ENCODE data around the gene CD9.

The CD9 gene

DNA sequence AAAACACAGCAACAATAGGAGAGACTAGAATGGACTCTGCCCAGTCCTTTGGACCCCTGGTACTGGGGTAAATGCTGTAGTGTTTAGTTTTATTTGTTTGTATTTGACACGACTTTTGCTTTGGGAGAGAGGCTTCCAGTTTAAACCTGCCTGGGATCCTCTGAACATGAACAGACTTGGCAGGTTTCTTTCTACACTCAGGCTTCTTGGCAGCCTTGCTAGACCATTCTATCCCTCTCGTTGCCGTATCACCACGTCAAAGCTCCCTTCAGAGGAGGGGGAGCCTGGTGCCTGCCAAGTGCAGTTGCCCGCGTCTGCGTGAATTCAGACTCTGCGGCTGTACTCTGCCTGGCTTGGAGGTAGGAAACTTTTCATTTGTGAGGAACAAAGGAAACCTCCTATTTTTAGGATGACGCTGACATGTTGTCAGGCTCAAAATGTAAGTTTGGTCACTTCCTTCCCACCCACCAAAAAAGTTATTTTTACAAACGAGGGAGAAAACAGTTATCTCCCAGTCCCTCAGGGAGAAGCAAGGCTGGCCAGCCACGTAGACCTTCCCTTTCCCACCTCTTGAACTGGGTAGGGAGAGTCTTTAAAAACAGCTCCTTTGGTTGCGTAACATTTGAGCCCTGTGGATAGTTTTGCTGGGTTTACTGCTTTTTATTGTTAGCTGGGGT, 25.9 kb downstream of the CD9 start:
- no peak overlapping the region for H2AFZ ChIP-seq (ENCODE audit: low read depth, low read length)
- DNase-seq (no peak), ATAC-seq (ENCODE audit: insufficient read depth, low read depth) (no peak)
- no peak overlapping the region for H3K4me2 ChIP-seq (ENCODE audit: insufficient read depth, low read length)
- no peaks in the 10 kb centered on the region for H3K4me1 ChIP-seq (ENCODE audit: insufficient read depth, low read length)
- H3K27ac ChIP-seq (ENCODE audit: low read length) = no peak overlapping the region
- TF ChIP-seq EZH2 (IDR thresholded peaks at IDR 0.05; ENCODE audit: borderline replicate concordance, low read depth, low read length, severe bottlenecking) = no peak
- TF ChIP-seq, protein P1, sequence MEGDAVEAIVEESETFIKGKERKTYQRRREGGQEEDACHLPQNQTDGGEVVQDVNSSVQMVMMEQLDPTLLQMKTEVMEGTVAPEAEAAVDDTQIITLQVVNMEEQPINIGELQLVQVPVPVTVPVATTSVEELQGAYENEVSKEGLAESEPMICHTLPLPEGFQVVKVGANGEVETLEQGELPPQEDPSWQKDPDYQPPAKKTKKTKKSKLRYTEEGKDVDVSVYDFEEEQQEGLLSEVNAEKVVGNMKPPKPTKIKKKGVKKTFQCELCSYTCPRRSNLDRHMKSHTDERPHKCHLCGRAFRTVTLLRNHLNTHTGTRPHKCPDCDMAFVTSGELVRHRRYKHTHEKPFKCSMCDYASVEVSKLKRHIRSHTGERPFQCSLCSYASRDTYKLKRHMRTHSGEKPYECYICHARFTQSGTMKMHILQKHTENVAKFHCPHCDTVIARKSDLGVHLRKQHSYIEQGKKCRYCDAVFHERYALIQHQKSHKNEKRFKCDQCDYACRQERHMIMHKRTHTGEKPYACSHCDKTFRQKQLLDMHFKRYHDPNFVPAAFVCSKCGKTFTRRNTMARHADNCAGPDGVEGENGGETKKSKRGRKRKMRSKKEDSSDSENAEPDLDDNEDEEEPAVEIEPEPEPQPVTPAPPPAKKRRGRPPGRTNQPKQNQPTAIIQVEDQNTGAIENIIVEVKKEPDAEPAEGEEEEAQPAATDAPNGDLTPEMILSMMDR (IDR thresholded peaks at IDR 0.05; ENCODE audit: borderline replicate concordance, extremely low read depth, low read length, poor library complexity, severe bottlenecking) = no peak
- H3K4me3 ChIP-seq (ENCODE audit: low read depth in 1 of 2, low read length in 2 of 2) = no peak overlapping the region
- H3K9me3 ChIP-seq (ENCODE audit: insufficient read depth, low read length, severe bottlenecking) = no peaks in the 10 kb centered on the region
- no peaks in the 10 kb centered on the region for H3K79me2 ChIP-seq (ENCODE audit: insufficient read depth, low read length)
- H3K9ac ChIP-seq (ENCODE audit: low read depth, low read length) = no peak overlapping the region
- peaks cover 6% of the 10 kb centered on the region for H3K27me3 ChIP-seq (ENCODE audit: insufficient read depth, low read length, poor library complexity)
- H3K36me3 ChIP-seq (ENCODE audit: insufficient read depth, low read length) = no peaks in the 10 kb centered on the region
- H4K20me1 ChIP-seq (ENCODE audit: insufficient read depth, low read length) = no peaks in the 10 kb centered on the region

DNA sequence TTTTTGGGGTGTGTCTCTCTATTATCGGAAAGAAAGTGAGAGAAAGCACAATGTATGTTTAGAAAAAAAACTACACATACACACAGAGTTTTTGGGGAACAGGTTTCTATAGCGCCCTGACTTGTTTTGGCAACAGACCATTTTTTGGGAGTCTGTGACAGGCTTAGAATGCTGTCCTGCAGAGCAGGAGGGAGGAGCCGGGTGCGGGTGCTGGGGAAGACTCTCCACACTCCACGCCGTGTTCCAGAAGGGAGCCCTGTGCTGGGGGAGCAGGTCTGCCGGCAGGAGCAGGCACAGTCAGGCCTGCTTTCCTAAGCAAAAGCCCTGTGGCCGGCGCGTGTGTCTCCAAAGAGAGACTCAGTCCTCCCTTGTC, 26.5 kb downstream of the CD9 start:
- Histone ChIP-seq H3K4me2 (ENCODE audit: insufficient read depth, low read length) (no peak overlapping the region), H3K36me3 (ENCODE audit: insufficient read depth, low read length) (no peaks in the 10 kb centered on the region), H3K27me3 (ENCODE audit: insufficient read depth, low read length, poor library complexity) (peaks cover 6% of the 10 kb centered on the region), H3K27ac (ENCODE audit: low read length) (no peak overlapping the region), H4K20me1 (ENCODE audit: insufficient read depth, low read length) (no peaks in the 10 kb centered on the region), H3K9me3 (ENCODE audit: insufficient read depth, low read length, severe bottlenecking) (no peaks in the 10 kb centered on the region), H2AFZ (ENCODE audit: low read depth, low read length) (no peak overlapping the region), H3K9ac (ENCODE audit: low read depth, low read length) (no peak overlapping the region), H3K4me1 (ENCODE audit: insufficient read depth, low read length) (no peaks in the 10 kb centered on the region), H3K79me2 (ENCODE audit: insufficient read depth, low read length) (no peaks in the 10 kb centered on the region), H3K4me3 (ENCODE audit: low read depth in 1 of 2, low read length in 2 of 2) (no peak overlapping the region)
- DNase-seq (no peak), ATAC-seq (ENCODE audit: insufficient read depth, low read depth) (no peak)
- TF ChIP-seq, protein P1 (IDR thresholded peaks at IDR 0.05; ENCODE audit: borderline replicate concordance, extremely low read depth, low read length, poor library complexity, severe bottlenecking) = no peak
- TF ChIP-seq EZH2 (IDR thresholded peaks at IDR 0.05; ENCODE audit: borderline replicate concordance, low read depth, low read length, severe bottlenecking) = no peak

DNA sequence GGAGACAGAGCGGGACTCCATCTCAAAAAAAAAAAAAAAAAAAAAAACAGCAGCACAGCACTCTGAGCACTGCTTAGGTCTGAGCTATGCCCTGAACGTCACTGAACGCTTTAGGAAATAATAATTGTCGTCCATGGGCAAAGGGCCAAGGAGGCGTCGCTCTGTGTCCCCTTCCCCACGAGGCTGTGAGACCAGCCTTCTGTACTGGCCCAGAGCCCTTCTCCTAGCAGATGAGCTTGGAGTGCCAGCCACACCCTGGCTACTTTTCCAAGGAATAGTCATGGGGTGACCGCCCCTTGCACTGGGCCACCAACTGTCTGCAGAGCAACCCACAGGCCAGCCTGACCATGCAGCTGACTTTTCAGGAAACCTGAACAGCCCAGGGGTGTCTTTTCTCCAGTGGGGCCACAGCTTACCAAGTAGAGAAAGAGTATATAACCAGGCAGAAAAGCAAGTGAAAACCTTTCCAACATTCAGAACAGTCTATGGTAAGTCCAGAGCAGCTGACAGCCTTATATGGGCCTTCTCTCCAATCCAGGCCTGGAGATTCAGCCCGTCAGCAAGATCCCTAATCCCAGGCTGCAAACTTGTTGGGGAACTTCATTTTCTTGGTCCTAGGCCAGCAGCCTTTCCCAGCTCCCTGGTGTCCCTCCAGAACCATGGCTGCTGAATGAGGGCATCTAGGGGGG, 28.5 kb downstream of the CD9 start:
- Histone ChIP-seq H3K79me2 (ENCODE audit: insufficient read depth, low read length) (no peaks in the 10 kb centered on the region), H3K27ac (ENCODE audit: low read length) (no peak overlapping the region), H3K4me3 (ENCODE audit: low read depth in 1 of 2, low read length in 2 of 2) (no peak overlapping the region), H3K4me2 (ENCODE audit: insufficient read depth, low read length) (no peak overlapping the region), H3K4me1 (ENCODE audit: insufficient read depth, low read length) (no peaks in the 10 kb centered on the region), H3K9me3 (ENCODE audit: insufficient read depth, low read length, severe bottlenecking) (no peaks in the 10 kb centered on the region), H4K20me1 (ENCODE audit: insufficient read depth, low read length) (no peaks in the 10 kb centered on the region), H3K9ac (ENCODE audit: low read depth, low read length) (no peak overlapping the region), H3K36me3 (ENCODE audit: insufficient read depth, low read length) (no peaks in the 10 kb centered on the region), H3K27me3 (ENCODE audit: insufficient read depth, low read length, poor library complexity) (peaks cover 6% of the 10 kb centered on the region), H2AFZ (ENCODE audit: low read depth, low read length) (no peak overlapping the region)
- ATAC-seq (ENCODE audit: insufficient read depth, low read depth) = no peak
- DNase-seq = no peak
- no peak for TF ChIP-seq EZH2 (IDR thresholded peaks at IDR 0.05; ENCODE audit: borderline replicate concordance, low read depth, low read length, severe bottlenecking)
- TF ChIP-seq, protein P1 (IDR thresholded peaks at IDR 0.05; ENCODE audit: borderline replicate concordance, extremely low read depth, low read length, poor library complexity, severe bottlenecking) = no peak

Data from DND-41 (cell line).